Stimulated activated CD8-positive, alpha-beta memory T cell treated with anti-CD3 and anti-CD28 coated beads, Interleukin-12 subunit alpha, Interleukin-12 subunit beta, amount 100 ng/mL, for 24 hours (primary cell): Measurements from ENCODE around the gene SYT15B.
"Not testable (repeated sequence)": the region's sequence is repeated elsewhere in the genome, so short reads cannot be mapped to it uniquely, and the experiment has no call there.

Source experiments
- DNase-seq: peaks from one replicate; pipeline ENCODE4 v3.0.0-alpha.2; 2020; ENCODE audit errors: extremely low read depth

Gene SYT15B

DNA sequence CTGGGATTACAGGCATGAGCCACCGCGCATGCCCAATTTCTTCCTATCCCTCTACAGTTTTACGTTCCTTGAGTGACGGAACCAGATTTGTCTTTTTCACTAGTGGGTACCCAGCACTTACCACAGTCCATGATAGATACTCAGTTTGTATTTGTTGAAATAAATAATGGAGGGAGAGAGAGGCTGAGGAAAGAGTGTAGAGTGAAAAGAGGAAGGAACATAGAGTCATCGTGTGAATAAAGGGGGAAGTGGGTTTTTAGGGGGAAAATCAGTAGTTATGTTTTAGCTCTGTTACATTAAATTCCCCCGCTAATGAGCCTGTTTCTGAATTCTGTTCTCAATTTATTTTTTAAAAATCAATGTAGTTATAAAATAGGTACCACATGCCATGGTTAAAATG, 37.7 kb downstream of the SYT15B start:
- DNase-seq, result not testable (repeated sequence)

GRCh38 chr10:47725047-47725446, 38.3 kb downstream of the SYT15B start:
- not testable (repeated sequence) for DNase-seq

- not testable (repeated sequence) for DNase-seq
Observed at GRCh38 chr10:47724119-47724518, 39.3 kb downstream of the SYT15B start.

GRCh38 chr10:47723362-47723761, 40.0 kb downstream of the SYT15B start:
- DNase-seq, result not testable (repeated sequence)

GRCh38 chr10:47717011-47717769, 46.2 kb downstream of the SYT15B start:
- DNase-seq, result not testable (repeated sequence)
